Limb (tissue), 2 donors: ENCODE measurements around the gene NXPH1.

Experiments used
- DNase-seq, 2 donors: peaks; one replicate each; pipeline ENCODE4 v3.0.0-alpha.2; 2016; ENCODE audit errors: extremely low spot score in 2 of 2

NXPH1 gene

GRCh38 chr7:8435590-8436545, 2.5 kb downstream of the NXPH1 start:
- peak in 1 of 2 donors; percentile 36 for DNase-seq

- peak in 1 of 2 donors; percentile 77 for DNase-seq
Observed at GRCh38 chr7:8436965-8437364, 3.6 kb downstream of the NXPH1 start.

- DNase-seq, result no peak
Observed at GRCh38 chr7:8437606-8438005, 4.2 kb downstream of the NXPH1 start.

- no peak for DNase-seq
Observed at GRCh38 chr7:8440670-8441069, 7.3 kb downstream of the NXPH1 start.

GRCh38 chr7:8441106-8441965, 7.9 kb downstream of the NXPH1 start:
- peak in 1 of 2 donors; percentile 32 for DNase-seq

- DNase-seq, result peak in 1 of 2 donors; percentile 35
Observed at GRCh38 chr7:8442051-8442813, 8.8 kb downstream of the NXPH1 start.

GRCh38 chr7:8442814-8443304, 9.4 kb downstream of the NXPH1 start:
- peak; percentile 75 to 90 for DNase-seq

- DNase-seq, result peak in 1 of 2 donors; percentile 56
Observed at GRCh38 chr7:8443576-8444467, 10.4 kb downstream of the NXPH1 start.

GRCh38 chr7:8444468-8444769, 11.0 kb downstream of the NXPH1 start:
- DNase-seq, result no peak

GRCh38 chr7:8453535-8453934, 20.1 kb downstream of the NXPH1 start:
- no peak for DNase-seq

- no peak for DNase-seq
Observed at GRCh38 chr7:8455426-8455825, 22.0 kb downstream of the NXPH1 start.

- DNase-seq, result no peak
Observed at GRCh38 chr7:8462309-8462708, 28.9 kb downstream of the NXPH1 start.

GRCh38 chr7:8465338-8465737, 31.9 kb downstream of the NXPH1 start:
- DNase-seq, result no peak

- DNase-seq, result no peak
Observed at GRCh38 chr7:8480527-8480926, 47.1 kb downstream of the NXPH1 start.

- DNase-seq, result no peak
Observed at GRCh38 chr7:8481096-8481495, 47.7 kb downstream of the NXPH1 start.

GRCh38 chr7:8481752-8482446, 48.5 kb downstream of the NXPH1 start:
- peak; percentile 34 to 58 for DNase-seq

- DNase-seq, result no peak
Observed at GRCh38 chr7:8490391-8491045, 57.1 kb downstream of the NXPH1 start.

GRCh38 chr7:8491106-8491505, 57.7 kb downstream of the NXPH1 start:
- no peak for DNase-seq
